C4-2B (cell line): ENCODE data around the gene KIF21A.

ENCODE experiments used
- H3K27ac ChIP-seq: fragments of 450-650 bp; 2 replicates; pipeline ENCODE4 v1.5.1; 2017
- ZFX ChIP-seq: fragments of 450-650 bp; IDR thresholded peaks from 2 replicates; pipeline ENCODE4 v1.6.1; 2017
- TF ChIP-seq, protein P1 (sequence below): fragments of 450-650 bp; conservative IDR thresholded peaks from 2 replicates; pipeline ENCODE4 v1.5.1; 2017; ENCODE audit warnings: mild to moderate bottlenecking

Gene KIF21A

GRCh38 chr12:39277416-39277815 is 165.5 kb downstream of the KIF21A start:
- H3K27ac ChIP-seq = no peak overlapping the region
- no peak for TF ChIP-seq ZFX
- TF ChIP-seq, protein P1, sequence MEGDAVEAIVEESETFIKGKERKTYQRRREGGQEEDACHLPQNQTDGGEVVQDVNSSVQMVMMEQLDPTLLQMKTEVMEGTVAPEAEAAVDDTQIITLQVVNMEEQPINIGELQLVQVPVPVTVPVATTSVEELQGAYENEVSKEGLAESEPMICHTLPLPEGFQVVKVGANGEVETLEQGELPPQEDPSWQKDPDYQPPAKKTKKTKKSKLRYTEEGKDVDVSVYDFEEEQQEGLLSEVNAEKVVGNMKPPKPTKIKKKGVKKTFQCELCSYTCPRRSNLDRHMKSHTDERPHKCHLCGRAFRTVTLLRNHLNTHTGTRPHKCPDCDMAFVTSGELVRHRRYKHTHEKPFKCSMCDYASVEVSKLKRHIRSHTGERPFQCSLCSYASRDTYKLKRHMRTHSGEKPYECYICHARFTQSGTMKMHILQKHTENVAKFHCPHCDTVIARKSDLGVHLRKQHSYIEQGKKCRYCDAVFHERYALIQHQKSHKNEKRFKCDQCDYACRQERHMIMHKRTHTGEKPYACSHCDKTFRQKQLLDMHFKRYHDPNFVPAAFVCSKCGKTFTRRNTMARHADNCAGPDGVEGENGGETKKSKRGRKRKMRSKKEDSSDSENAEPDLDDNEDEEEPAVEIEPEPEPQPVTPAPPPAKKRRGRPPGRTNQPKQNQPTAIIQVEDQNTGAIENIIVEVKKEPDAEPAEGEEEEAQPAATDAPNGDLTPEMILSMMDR = no peak

GRCh38 chr12:39275846-39276245 is 167.1 kb downstream of the KIF21A start:
- TF ChIP-seq, protein P1 = no peak
- TF ChIP-seq ZFX = no peak
- H3K27ac ChIP-seq = no peak overlapping the region

DNA sequence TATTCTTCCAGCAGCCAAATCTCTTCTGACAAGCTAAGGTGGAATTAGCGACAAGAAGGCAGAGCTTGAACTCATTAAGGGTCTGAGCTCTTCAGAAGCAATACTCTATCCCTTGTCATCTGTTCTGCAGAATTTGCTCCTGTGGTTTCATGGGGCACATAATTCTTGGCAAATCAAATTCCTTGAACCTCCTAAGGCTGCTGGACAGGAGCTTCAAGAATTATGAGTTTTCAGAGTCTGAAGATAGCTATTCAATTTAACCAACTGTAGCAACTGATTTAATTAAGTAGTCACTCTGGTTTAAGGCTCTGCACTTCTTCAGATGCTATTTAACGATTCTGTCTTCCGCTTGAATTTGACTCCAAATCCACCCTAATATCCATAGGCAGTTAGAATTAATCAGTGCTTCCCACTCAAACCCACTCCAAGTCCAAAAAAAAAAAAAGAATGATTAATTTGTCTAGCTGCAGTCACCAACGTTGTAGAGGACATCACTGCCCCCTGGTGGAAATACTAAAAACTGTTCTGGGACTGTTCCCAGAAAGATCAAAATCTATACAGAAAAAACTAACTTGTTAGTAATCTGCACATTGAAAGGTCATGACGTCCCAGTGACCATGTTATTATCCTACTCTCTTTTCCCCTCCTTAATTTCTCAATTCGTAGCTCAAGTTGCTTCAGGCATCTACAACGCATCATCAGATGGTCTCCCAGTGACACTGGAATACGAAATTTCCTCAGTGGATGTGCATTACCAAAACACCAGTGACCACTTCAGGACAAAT is 169.9 kb downstream of the KIF21A start:
- TF ChIP-seq, protein P1 = peak; percentile 83
- no peak for TF ChIP-seq ZFX
- H3K27ac ChIP-seq = no peak overlapping the region

DNA sequence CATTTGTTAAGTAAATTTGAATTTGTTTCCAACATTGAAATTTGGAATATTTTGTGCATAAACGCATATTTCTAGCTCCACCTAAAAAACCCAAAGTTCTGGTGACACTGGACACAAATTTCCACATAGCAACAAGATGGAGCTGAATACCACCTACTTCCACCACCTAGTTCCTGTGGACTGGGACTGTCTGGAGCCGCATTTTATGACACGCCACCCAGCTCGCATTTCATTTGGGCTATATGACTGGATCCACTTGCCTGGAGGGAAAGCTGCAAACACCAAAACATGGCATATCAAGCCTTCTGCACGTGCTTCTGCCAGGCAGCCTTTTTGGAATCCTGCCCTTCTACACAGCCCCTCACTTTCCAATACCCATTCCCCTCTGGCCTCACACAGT is 173.4 kb downstream of the KIF21A start:
- TF ChIP-seq, protein P1 = no peak
- TF ChIP-seq ZFX = no peak
- H3K27ac ChIP-seq = no peak overlapping the region

DNA sequence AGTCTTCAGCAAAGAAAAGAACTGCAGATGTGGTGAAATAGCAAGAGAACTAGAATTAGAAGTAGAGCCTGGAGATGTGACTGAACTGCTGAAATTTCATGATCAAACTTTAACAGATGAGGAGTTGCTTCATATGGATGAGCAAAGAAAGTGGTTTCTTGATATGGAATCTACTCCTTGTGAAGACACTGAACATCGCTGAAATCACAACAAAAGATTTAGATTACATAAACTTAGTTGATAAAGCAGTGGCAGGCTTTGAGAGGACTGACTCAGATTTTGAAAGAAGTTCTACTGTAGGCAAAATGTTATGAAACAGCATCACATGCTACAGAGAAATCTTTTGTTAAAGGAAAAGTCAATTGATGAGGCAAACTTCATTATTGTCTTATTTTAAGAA is 175.0 kb downstream of the KIF21A start:
- H3K27ac ChIP-seq = no peak overlapping the region
- TF ChIP-seq, protein P1 = no peak
- TF ChIP-seq ZFX = no peak

- no peak overlapping the region for H3K27ac ChIP-seq
- no peak for TF ChIP-seq ZFX
- TF ChIP-seq, protein P1 = no peak
Measured at GRCh38 chr12:39252628-39253027, 190.3 kb downstream of the KIF21A start.
